B cell (primary cell): Measurements from ENCODE around the gene MAP3K1.

Experiments
- EZH2 ChIP-seq: IDR thresholded peaks from 2 replicates; pipeline ENCODE4 v1.6.1; 2012; ENCODE audit warnings: borderline replicate concordance, low read depth, mild to moderate bottlenecking, moderate library complexity, low read length; ENCODE audit not compliant: insufficient read depth, poor library complexity, severe bottlenecking
- TF ChIP-seq, protein P1 (sequence below): fragments of 200-600 bp; IDR thresholded peaks from one replicate; pipeline ENCODE4 v1.8.0; 2022; ENCODE audit warnings: antibody characterized with exemption, mild to moderate bottlenecking

DNA sequence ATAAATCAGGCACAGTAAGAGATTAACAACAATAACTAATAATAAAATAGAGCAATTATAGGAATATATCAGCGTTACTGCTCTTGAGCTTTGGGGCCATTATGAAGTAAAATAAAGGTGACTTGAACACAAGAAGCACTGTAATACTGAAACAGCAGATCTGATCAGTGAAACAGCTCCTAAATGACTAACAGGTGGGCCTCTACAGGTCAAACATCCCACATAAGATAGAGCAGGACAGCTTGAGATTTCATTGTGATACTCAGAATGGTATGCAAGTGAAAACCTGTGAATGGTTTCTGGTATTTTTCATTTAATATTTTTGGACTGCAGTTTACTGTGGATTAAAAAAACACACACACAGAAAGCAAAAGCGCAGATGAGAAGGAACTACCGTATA, 24.0 kb upstream of the MAP3K1 start:
- no peak for TF ChIP-seq EZH2
- TF ChIP-seq, protein P1, sequence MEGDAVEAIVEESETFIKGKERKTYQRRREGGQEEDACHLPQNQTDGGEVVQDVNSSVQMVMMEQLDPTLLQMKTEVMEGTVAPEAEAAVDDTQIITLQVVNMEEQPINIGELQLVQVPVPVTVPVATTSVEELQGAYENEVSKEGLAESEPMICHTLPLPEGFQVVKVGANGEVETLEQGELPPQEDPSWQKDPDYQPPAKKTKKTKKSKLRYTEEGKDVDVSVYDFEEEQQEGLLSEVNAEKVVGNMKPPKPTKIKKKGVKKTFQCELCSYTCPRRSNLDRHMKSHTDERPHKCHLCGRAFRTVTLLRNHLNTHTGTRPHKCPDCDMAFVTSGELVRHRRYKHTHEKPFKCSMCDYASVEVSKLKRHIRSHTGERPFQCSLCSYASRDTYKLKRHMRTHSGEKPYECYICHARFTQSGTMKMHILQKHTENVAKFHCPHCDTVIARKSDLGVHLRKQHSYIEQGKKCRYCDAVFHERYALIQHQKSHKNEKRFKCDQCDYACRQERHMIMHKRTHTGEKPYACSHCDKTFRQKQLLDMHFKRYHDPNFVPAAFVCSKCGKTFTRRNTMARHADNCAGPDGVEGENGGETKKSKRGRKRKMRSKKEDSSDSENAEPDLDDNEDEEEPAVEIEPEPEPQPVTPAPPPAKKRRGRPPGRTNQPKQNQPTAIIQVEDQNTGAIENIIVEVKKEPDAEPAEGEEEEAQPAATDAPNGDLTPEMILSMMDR = no peak
